ENCODE measurements around the gene MED23. TPM values are rescaled to one million over a fixed set of nuclear protein-coding genes. Genes with fewer than 3 reads are reported as not detected.

Gene MED23
- polyA plus RNA-seq, 1 donor = 39.9 TPM

DNA sequence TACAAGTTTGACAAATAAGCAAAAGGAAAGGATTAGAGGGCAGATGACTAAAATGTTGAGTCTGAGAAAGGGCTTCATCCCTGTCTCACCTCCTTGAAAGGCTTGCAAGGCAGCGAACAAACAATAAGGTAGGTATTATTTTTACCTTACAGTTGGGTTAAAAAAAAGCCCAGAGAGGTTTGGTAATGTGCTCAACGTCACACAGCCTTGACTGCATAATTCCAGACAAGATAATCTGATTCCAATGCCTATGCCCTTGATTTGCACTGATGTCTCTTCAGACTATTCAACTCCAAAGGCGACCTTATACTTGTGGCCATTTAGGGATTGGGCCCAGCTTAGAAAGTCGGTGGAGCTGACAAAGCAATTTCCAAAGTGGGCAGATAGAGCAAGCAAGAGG lies 53.4 kb downstream of the MED23 start:
- no peak overlapping the region for H3K27ac ChIP-seq (ENCODE audit: low read length)
- 89% methylated on average over 3 of the region's 4 CpGs for WGBS (ENCODE audit: insufficient coverage, low lambda C conversion rate)
- no peak for DNase-seq
- no peak overlapping the region for H3K4me3 ChIP-seq (ENCODE audit: low read length)
- H3K27me3 ChIP-seq (ENCODE audit: control insufficient read depth, insufficient read depth, low read length) = no peaks in the 10 kb centered on the region
- H3K9me3 ChIP-seq (ENCODE audit: control insufficient read depth, low read depth, low read length) = no peaks in the 10 kb centered on the region
- H3K4me1 ChIP-seq (ENCODE audit: control insufficient read depth, insufficient read depth, low read length) = no peaks in the 10 kb centered on the region
- H3K36me3 ChIP-seq (ENCODE audit: control insufficient read depth, insufficient read depth, low read length) = peaks cover 15% of the 10 kb centered on the region

DNA sequence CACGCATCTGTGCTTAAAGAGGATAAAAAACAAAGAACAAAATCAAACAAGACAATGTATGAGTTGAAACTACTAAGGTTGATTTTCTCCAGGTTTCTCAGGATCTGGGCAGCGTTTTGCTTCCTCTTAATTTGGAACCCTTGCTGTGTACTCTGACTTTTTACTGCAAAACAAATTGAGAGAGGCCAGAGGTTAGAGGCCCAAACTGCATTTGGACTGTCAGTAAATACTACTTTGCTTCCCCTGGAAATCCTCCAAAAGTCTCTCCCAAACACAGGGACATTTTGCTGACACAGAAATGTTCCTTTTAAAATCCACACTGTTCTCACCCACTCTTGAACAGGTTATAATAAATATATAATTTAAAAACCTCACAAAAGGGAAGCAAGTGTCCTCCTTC lies 53.9 kb downstream of the MED23 start:
- Histone ChIP-seq H3K36me3 (ENCODE audit: control insufficient read depth, insufficient read depth, low read length) (peaks cover 15% of the 10 kb centered on the region), H3K4me3 (ENCODE audit: low read length) (no peak overlapping the region), H3K27ac (ENCODE audit: low read length) (no peak overlapping the region), H3K27me3 (ENCODE audit: control insufficient read depth, insufficient read depth, low read length) (no peaks in the 10 kb centered on the region), H3K9me3 (ENCODE audit: control insufficient read depth, low read depth, low read length) (no peaks in the 10 kb centered on the region), H3K4me1 (ENCODE audit: control insufficient read depth, insufficient read depth, low read length) (no peaks in the 10 kb centered on the region)
- DNase-seq = no peak
- WGBS (ENCODE audit: insufficient coverage, low lambda C conversion rate) = 83% methylated on average over 1 of the region's 2 CpGs

- Histone ChIP-seq H3K4me3 (ENCODE audit: low read length) (no peak within 1 kb of the TSS), H3K36me3 (ENCODE audit: control insufficient read depth, insufficient read depth, low read length) (peaks cover 9% of the 10 kb centered on the region), H3K9me3 (ENCODE audit: control insufficient read depth, low read depth, low read length) (no peaks in the 10 kb centered on the region), H3K27ac (ENCODE audit: low read length) (no peak within 1 kb of the TSS), H3K4me1 (ENCODE audit: control insufficient read depth, insufficient read depth, low read length) (no peaks in the 10 kb centered on the region), H3K27me3 (ENCODE audit: control insufficient read depth, insufficient read depth, low read length) (no peaks in the 10 kb centered on the region)
- WGBS (ENCODE audit: insufficient coverage, low lambda C conversion rate) = 86% methylated on average over 1 of the region's 6 CpGs
- no peak for DNase-seq
These were observed 55.2 kb downstream of the MED23 start, which contains the start of gene ARG1 for GRCh38 chr6:131572686-131573415. TSS of gene ARG1 (plus strand) at chr6:131573226. CDS start at chr6:131573283, 57 bp downstream.

DNA sequence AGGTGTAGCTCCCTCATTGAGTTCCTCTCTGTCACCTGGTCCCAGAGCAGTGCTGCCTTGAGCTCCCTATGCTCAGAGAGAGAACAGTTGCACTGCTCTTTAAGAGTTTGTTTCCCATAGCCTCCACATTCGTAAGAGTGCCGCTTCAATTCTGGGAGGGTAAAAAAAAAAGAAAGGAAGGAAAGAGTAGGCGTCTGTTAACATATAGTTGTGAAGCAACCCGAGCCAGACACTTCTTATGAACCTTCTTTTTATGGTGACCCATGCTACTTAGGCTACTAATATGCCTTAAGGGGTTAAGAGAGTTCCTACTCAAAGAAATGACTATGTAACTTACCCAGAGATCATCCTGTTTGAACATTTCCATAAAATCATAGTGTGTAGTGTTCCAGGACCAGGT lies 59.3 kb downstream of the MED23 start:
- H3K27ac ChIP-seq (ENCODE audit: low read length) = no peak overlapping the region
- H3K36me3 ChIP-seq (ENCODE audit: control insufficient read depth, insufficient read depth, low read length) = peaks cover 5% of the 10 kb centered on the region
- DNase-seq = no peak
- no peak overlapping the region for H3K4me3 ChIP-seq (ENCODE audit: low read length)
- H3K9me3 ChIP-seq (ENCODE audit: control insufficient read depth, low read depth, low read length) = no peaks in the 10 kb centered on the region
- H3K27me3 ChIP-seq (ENCODE audit: control insufficient read depth, insufficient read depth, low read length) = no peaks in the 10 kb centered on the region
- no CpG with 5 or more reads among the region's 4 CpGs for WGBS (ENCODE audit: insufficient coverage, low lambda C conversion rate)
- no peaks in the 10 kb centered on the region for H3K4me1 ChIP-seq (ENCODE audit: control insufficient read depth, insufficient read depth, low read length)

DNA sequence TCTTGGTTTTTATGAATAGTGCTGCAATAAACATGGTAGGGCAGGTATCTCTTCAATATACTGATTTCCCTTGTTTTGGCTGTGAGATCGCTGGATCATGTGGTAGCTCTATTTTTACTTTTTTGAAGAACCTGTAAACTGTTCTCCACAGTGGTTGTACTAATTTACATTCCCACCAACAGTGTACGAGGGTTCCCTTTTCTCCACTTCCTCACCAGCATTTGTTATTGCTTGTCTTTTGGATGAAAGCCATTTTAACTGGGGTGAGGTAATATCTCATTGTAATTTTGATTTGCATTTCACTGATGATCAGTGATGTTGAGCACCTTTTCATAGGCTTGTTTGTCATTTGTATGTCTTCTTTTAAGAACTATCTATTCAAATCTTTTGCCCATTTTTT lies 63.0 kb downstream of the MED23 start:
- WGBS (ENCODE audit: insufficient coverage, low lambda C conversion rate) = no CpG with 5 or more reads among the region's 2 CpGs
- H3K36me3 ChIP-seq (ENCODE audit: control insufficient read depth, insufficient read depth, low read length) = no peaks in the 10 kb centered on the region
- H3K4me1 ChIP-seq (ENCODE audit: control insufficient read depth, insufficient read depth, low read length) = no peaks in the 10 kb centered on the region
- no peak overlapping the region for H3K4me3 ChIP-seq (ENCODE audit: low read length)
- no peak overlapping the region for H3K27ac ChIP-seq (ENCODE audit: low read length)
- no peaks in the 10 kb centered on the region for H3K9me3 ChIP-seq (ENCODE audit: control insufficient read depth, low read depth, low read length)
- H3K27me3 ChIP-seq (ENCODE audit: control insufficient read depth, insufficient read depth, low read length) = no peaks in the 10 kb centered on the region
- DNase-seq = no peak

DNA sequence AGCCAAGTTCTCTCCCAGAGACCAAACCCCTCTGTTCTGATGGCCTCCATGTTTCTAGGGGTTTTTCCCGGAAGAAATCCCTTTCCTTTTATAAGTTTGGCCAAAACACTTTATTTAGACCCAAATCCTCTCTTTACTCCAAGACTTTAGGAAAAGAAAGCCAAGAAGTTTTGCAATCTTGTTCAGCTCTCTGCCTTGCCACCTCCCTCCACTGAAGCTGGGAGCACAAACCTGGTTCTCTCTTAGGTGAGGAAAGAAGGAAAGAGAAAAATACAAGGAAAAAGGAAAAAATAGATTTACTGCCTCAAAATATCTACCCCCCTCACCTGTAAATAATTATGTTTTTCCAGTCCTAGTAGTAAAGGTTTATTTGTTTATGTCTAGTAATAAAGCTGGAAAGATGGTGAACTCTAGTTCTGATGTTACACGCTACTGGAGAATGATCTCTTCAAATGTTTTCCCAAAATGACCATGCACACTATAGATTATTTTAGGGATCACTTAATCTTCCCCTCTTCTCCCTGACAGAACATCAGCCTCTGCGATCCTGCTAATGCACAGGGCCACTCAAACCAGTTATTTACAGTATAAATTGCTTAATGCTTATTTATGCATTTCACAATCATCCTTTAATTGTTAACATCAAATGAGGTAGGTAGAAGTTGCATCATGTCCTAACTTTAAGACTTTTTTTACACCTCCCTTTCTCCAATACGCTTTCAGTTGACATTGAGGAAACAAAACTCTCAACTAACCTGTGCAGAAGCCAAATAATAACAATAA lies 65.9 kb downstream of the MED23 start:
- no peaks in the 10 kb centered on the region for H3K4me1 ChIP-seq (ENCODE audit: control insufficient read depth, insufficient read depth, low read length)
- no peaks in the 10 kb centered on the region for H3K36me3 ChIP-seq (ENCODE audit: control insufficient read depth, insufficient read depth, low read length)
- H3K27ac ChIP-seq (ENCODE audit: low read length) = no peak overlapping the region
- H3K4me3 ChIP-seq (ENCODE audit: low read length) = no peak overlapping the region
- no peaks in the 10 kb centered on the region for H3K9me3 ChIP-seq (ENCODE audit: control insufficient read depth, low read depth, low read length)
- DNase-seq = no peak
- no peaks in the 10 kb centered on the region for H3K27me3 ChIP-seq (ENCODE audit: control insufficient read depth, insufficient read depth, low read length)
- 92% methylated on average over 2 of the region's 4 CpGs for WGBS (ENCODE audit: insufficient coverage, low lambda C conversion rate)

GRCh38 chr6:131558922-131559321 lies 69.1 kb downstream of the MED23 start:
- H3K27me3 ChIP-seq (ENCODE audit: control insufficient read depth, insufficient read depth, low read length) = no peaks in the 10 kb centered on the region
- H3K9me3 ChIP-seq (ENCODE audit: control insufficient read depth, low read depth, low read length) = no peaks in the 10 kb centered on the region
- H3K27ac ChIP-seq (ENCODE audit: low read length) = no peak overlapping the region
- no peaks in the 10 kb centered on the region for H3K4me1 ChIP-seq (ENCODE audit: control insufficient read depth, insufficient read depth, low read length)
- DNase-seq = no peak
- no peaks in the 10 kb centered on the region for H3K36me3 ChIP-seq (ENCODE audit: control insufficient read depth, insufficient read depth, low read length)
- H3K4me3 ChIP-seq (ENCODE audit: low read length) = no peak overlapping the region
- no CpG with 5 or more reads among the region's 4 CpGs for WGBS (ENCODE audit: insufficient coverage, low lambda C conversion rate)

DNA sequence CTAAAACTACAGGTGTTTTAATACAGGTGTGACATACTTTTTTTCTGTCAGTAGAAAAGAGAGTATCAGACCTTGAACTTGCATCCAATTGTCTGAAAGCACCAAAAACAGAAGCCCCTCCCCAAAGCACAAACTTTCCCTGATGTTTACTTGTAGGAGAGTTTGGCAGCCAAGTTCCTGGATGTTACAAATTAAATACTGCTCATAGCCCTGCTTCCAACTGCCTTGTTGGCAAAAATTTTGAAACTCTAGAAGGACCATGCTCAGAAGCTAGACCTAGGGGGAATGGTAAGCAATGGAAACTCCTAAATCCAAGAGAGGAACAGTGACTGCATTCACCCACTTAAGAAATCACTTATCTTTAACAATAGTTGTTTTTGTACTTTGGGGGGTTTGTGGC lies 72.0 kb downstream of the MED23 start:
- H3K4me1 ChIP-seq (ENCODE audit: control insufficient read depth, insufficient read depth, low read length) = no peaks in the 10 kb centered on the region
- no peak for DNase-seq
- no peaks in the 10 kb centered on the region for H3K36me3 ChIP-seq (ENCODE audit: control insufficient read depth, insufficient read depth, low read length)

DNA sequence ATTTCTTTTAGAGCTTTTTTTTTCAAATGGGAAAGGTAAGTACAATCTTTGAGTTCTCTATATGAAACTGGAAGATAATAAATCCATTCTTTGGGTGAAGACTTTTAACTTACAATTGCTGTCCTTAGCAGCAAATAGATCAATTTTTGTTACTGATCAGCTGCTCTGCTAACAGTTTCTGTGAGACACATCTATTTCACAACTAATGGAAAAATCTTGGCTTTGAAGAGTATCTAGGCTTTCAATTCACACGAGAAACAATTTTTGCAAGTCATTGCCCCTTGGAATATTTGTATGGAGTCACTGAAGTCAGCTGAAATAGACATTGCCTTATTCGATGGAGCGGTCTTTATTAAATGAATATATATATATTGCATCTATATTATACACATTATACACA lies 75.5 kb downstream of the MED23 start:
- DNase-seq = no peak
- Histone ChIP-seq H3K4me3 (ENCODE audit: low read length) (no peak overlapping the region), H3K27me3 (ENCODE audit: control insufficient read depth, insufficient read depth, low read length) (no peaks in the 10 kb centered on the region), H3K36me3 (ENCODE audit: control insufficient read depth, insufficient read depth, low read length) (no peaks in the 10 kb centered on the region), H3K4me1 (ENCODE audit: control insufficient read depth, insufficient read depth, low read length) (no peaks in the 10 kb centered on the region), H3K9me3 (ENCODE audit: control insufficient read depth, low read depth, low read length) (no peaks in the 10 kb centered on the region), H3K27ac (ENCODE audit: low read length) (no peak overlapping the region)
- 60% methylated on average over 1 of the region's 3 CpGs for WGBS (ENCODE audit: insufficient coverage, low lambda C conversion rate)

More for the DNA sequence above, 72.0 kb downstream of the MED23 start:
- Histone ChIP-seq H3K27ac (ENCODE audit: low read length) (no peak overlapping the region), H3K27me3 (ENCODE audit: control insufficient read depth, insufficient read depth, low read length) (no peaks in the 10 kb centered on the region), H3K4me3 (ENCODE audit: low read length) (no peak overlapping the region), H3K9me3 (ENCODE audit: control insufficient read depth, low read depth, low read length) (no peaks in the 10 kb centered on the region)

DNA sequence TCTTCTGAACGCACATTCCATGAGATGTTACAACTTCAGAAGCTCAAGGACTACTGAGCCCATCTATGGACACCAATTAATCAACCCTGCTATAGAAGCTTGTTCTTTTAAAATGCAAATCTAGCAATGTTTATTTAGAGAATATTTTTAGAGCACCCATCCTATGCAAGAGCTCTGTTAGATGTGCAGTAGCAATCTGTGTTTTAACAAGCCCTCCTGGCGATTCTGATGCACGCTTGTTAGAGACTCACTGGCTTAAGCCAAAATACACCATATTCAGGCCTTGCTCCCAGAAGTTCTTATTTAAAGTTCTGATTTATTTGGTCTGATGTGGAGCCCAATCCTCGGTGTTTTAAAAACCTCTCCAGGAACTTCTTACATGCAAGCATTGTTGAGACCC lies 76.1 kb downstream of the MED23 start:
- H3K4me1 ChIP-seq (ENCODE audit: control insufficient read depth, insufficient read depth, low read length) = no peaks in the 10 kb centered on the region
- no peaks in the 10 kb centered on the region for H3K27me3 ChIP-seq (ENCODE audit: control insufficient read depth, insufficient read depth, low read length)
- no peaks in the 10 kb centered on the region for H3K36me3 ChIP-seq (ENCODE audit: control insufficient read depth, insufficient read depth, low read length)
- no peak for DNase-seq
- H3K9me3 ChIP-seq (ENCODE audit: control insufficient read depth, low read depth, low read length) = no peaks in the 10 kb centered on the region
- no peak overlapping the region for H3K4me3 ChIP-seq (ENCODE audit: low read length)
- H3K27ac ChIP-seq (ENCODE audit: low read length) = no peak overlapping the region
- WGBS (ENCODE audit: insufficient coverage, low lambda C conversion rate) = no CpG with 5 or more reads among the region's 4 CpGs

Data from large intestine (tissue), 3 donors.